Stimulated activated memory B cell treated with anti-CD40 and anti-IgM and Interleukin-4, amounts not matched to agents 10 μg/mL and 1 μg/mL and 100 μg/mL, for 72 hours (primary cell): ENCODE measurements around the gene BTD.
A peak's percentile ranks its signal among the peaks of the same experiment; 100 is the strongest.

ENCODE experiments used
- ATAC-seq: fragments of 150-1000 bp; cut with Tn5 transposase; 2 replicates; pipeline ENCODE4 v1.10.0; 2021
- H3K27ac Mint-ChIP-seq: one replicate; pipeline ENCODE4 v1.8.0; 2022; ENCODE audit warnings: mild to moderate bottlenecking, mixed read lengths
- H3K27me3 Mint-ChIP-seq: one replicate; pipeline ENCODE4 v1.8.0; 2022; ENCODE audit warnings: mixed read lengths
- H3K36me3 Mint-ChIP-seq: one replicate; pipeline ENCODE4 v1.8.0; 2022; ENCODE audit warnings: mixed read lengths
- H3K4me1 Mint-ChIP-seq: one replicate; pipeline ENCODE4 v1.8.0; 2022; ENCODE audit warnings: mixed read lengths
- H3K4me3 Mint-ChIP-seq: one replicate; pipeline ENCODE4 v1.8.0; 2022; ENCODE audit warnings: mild to moderate bottlenecking, moderate library complexity, mixed read lengths
- H3K9me3 Mint-ChIP-seq: one replicate; pipeline ENCODE4 v1.8.0; 2022; ENCODE audit warnings: mixed read lengths

The BTD gene, protein sequence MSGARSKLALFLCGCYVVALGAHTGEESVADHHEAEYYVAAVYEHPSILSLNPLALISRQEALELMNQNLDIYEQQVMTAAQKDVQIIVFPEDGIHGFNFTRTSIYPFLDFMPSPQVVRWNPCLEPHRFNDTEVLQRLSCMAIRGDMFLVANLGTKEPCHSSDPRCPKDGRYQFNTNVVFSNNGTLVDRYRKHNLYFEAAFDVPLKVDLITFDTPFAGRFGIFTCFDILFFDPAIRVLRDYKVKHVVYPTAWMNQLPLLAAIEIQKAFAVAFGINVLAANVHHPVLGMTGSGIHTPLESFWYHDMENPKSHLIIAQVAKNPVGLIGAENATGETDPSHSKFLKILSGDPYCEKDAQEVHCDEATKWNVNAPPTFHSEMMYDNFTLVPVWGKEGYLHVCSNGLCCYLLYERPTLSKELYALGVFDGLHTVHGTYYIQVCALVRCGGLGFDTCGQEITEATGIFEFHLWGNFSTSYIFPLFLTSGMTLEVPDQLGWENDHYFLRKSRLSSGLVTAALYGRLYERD

DNA sequence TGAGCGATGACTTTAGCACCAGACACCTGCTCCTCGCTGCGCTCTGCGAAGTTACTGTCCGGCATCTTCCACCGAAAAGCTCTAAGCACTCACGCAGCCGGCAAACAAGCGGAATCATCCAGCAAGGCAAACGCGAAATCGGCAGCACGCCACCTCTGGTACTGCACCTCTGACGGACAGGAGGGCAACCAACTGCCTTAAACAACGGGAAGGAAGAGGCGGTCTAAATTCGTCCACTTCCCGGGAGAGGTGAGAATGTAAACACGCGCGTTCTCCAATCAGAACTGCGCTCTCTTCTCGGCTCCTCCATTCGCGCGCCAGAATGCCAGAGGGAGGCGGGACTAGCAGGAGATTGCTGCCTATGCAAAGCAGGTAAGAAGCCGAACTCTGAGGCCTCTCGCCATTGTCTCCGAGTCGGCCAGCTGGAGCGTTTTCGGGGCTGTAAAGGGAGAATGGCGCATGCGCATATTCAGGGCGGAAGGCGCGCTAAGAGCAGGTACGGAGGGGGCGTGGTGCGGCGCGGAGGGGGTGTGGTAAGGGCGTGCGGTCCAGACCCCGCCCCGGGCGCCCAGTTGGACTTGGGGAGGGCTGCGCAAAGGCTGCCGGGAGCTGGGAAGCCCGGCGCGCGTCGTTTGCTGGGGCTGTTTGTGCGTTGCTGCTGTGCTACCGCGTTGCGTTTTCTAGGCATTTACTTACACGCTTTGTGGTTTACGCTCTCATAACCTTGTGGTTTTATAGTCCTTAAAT, at the start of gene BTD, which contains the start of gene HACL1:
BTD (plus strand) TSS at position 347 of the 747 bp plus-strand sequence. CDS start 33,695 bp downstream, outside the sequence.
HACL1 (minus strand) TSS at position 171 of the 747 bp plus-strand sequence; CDS start at position 65, 106 bp downstream.
- ATAC-seq: peak; percentile 97
- Mint-ChIP-seq H3K4me1 (peaks cover 45% of the 10 kb centered on the region), H3K4me3 (peak within 1 kb of the TSS; percentile 97), H3K27me3 (no peaks in the 10 kb centered on the region), H3K9me3 (no peaks in the 10 kb centered on the region), H3K27ac (peak within 1 kb of the TSS; percentile 95), H3K36me3 (peaks cover 49% of the 10 kb centered on the region)

DNA sequence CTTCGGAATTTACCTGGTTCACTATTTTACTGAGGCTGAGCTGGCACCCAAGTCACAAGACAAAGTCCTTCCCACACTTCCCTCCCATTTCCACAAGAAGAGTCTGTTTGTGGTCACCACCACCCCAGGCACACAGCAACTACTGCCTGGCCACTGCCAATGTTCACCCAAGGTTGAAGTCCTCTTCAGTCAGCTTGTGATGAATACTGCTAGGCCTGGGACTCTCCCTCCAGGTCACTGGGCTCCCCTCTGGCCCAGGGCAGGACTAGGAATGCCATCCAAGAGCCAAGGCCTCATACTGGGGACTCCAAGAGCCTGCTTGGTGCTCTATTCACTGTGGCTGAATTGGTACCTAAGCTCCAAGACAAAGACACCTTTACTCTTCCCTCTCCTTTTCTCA, 49.6 kb upstream of the BTD start:
- H3K9me3 Mint-ChIP-seq: peaks cover 1% of the 10 kb centered on the region
- no peak for ATAC-seq
- H3K27ac Mint-ChIP-seq: no peak overlapping the region
- H3K4me3 Mint-ChIP-seq: no peak overlapping the region
- H3K36me3 Mint-ChIP-seq: peaks cover 36% of the 10 kb centered on the region
- H3K27me3 Mint-ChIP-seq: no peaks in the 10 kb centered on the region
- peaks cover 11% of the 10 kb centered on the region for H3K4me1 Mint-ChIP-seq

DNA sequence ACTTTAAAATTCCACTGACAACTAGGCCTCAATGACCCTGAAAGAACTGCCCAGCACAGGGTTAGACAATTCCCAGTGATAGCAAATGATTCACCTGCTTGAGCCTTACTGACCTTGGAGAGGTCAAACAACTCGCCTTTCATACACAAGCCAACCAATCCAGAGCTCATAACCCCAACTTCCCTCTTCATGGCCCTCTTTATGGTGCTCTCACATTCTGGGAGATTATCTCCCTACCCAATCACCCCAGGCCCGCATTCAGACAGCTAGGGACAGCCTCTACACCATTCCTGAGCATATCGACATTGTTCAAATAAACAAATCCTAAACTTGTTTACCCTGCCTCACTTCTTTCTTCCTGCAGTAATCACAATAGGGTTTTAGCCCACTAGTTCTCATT, 47.8 kb upstream of the BTD start:
- H3K4me1 Mint-ChIP-seq: peaks cover 18% of the 10 kb centered on the region
- H3K4me3 Mint-ChIP-seq: no peak overlapping the region
- no peak overlapping the region for H3K27ac Mint-ChIP-seq
- peaks cover 26% of the 10 kb centered on the region for H3K36me3 Mint-ChIP-seq
- H3K9me3 Mint-ChIP-seq: no peaks in the 10 kb centered on the region
- H3K27me3 Mint-ChIP-seq: no peaks in the 10 kb centered on the region
- ATAC-seq: no peak

- H3K36me3 Mint-ChIP-seq: peaks cover 21% of the 10 kb centered on the region
- H3K9me3 Mint-ChIP-seq: no peaks in the 10 kb centered on the region
- peaks cover 18% of the 10 kb centered on the region for H3K4me1 Mint-ChIP-seq
- H3K27ac Mint-ChIP-seq: peak overlapping the region; percentile 82
- ATAC-seq: peak; percentile 96
- H3K4me3 Mint-ChIP-seq: peak overlapping the region; percentile 58
- no peaks in the 10 kb centered on the region for H3K27me3 Mint-ChIP-seq
Measured at GRCh38 chr3:15556512-15556911, 45.0 kb upstream of the BTD start.

GRCh38 chr3:15557511-15557946, 44.0 kb upstream of the BTD start:
- Mint-ChIP-seq H3K27ac (no peak overlapping the region), H3K27me3 (no peaks in the 10 kb centered on the region), H3K36me3 (peaks cover 13% of the 10 kb centered on the region), H3K4me3 (no peak overlapping the region), H3K9me3 (no peaks in the 10 kb centered on the region), H3K4me1 (peaks cover 18% of the 10 kb centered on the region)
- ATAC-seq: peak; percentile 67

GRCh38 chr3:15558581-15558980, 43.0 kb upstream of the BTD start:
- no peak overlapping the region for H3K27ac Mint-ChIP-seq
- no peak for ATAC-seq
- H3K36me3 Mint-ChIP-seq: peaks cover 21% of the 10 kb centered on the region
- H3K4me1 Mint-ChIP-seq: peaks cover 18% of the 10 kb centered on the region
- no peaks in the 10 kb centered on the region for H3K9me3 Mint-ChIP-seq
- H3K4me3 Mint-ChIP-seq: no peak overlapping the region
- no peaks in the 10 kb centered on the region for H3K27me3 Mint-ChIP-seq

DNA sequence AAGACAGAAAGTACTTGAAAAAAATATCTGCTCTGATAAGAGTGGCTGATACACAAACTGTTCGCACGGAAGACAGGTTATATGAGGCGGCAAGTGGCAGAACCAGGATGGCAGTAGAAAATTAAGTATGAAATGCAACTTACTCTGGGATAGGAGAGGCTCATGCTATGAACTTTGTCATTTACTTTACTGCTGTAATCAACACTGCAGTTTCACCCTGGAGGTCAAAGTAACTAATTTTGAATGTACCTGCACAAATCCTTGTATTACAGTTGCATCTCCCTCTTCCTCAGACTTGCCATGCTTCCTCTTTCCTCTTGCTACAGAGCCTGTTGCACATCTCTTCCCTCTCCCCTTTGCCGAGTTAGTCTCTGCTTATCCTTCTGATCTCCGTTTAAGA, 39.0 kb upstream of the BTD start:
- ATAC-seq: no peak
- Mint-ChIP-seq H3K27ac (no peak overlapping the region), H3K36me3 (peaks cover 31% of the 10 kb centered on the region), H3K4me3 (no peak overlapping the region), H3K27me3 (no peaks in the 10 kb centered on the region), H3K9me3 (no peaks in the 10 kb centered on the region), H3K4me1 (peaks cover 4% of the 10 kb centered on the region)

DNA sequence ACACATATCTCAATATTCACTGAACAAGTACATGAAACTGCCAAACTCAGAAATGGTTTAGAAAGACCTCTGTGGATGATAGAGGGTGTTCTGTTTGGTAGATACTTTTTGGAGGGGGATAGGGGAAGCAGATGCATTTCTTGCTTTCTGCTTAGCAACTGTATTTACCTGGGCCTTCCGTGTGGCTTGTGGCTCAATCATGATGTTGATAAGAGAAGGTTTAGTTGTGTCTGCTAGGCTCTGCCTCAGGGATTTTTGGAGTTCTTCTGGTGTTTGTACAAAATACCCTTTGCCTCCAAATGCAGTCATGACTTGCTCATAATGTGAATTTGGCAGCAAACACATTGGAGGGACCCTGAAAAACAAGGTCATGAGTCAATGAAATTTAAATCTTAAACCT, 38.4 kb upstream of the BTD start:
- Mint-ChIP-seq H3K4me3 (no peak overlapping the region), H3K9me3 (no peaks in the 10 kb centered on the region), H3K27me3 (no peaks in the 10 kb centered on the region), H3K27ac (no peak overlapping the region), H3K4me1 (no peaks in the 10 kb centered on the region), H3K36me3 (peaks cover 37% of the 10 kb centered on the region)
- no peak for ATAC-seq

- Mint-ChIP-seq H3K9me3 (no peaks in the 10 kb centered on the region), H3K36me3 (peaks cover 35% of the 10 kb centered on the region), H3K27ac (no peak overlapping the region), H3K27me3 (no peaks in the 10 kb centered on the region), H3K4me3 (no peak overlapping the region), H3K4me1 (peaks cover 8% of the 10 kb centered on the region)
- no peak for ATAC-seq
Measured at GRCh38 chr3:15572138-15572537, 29.4 kb upstream of the BTD start.

DNA sequence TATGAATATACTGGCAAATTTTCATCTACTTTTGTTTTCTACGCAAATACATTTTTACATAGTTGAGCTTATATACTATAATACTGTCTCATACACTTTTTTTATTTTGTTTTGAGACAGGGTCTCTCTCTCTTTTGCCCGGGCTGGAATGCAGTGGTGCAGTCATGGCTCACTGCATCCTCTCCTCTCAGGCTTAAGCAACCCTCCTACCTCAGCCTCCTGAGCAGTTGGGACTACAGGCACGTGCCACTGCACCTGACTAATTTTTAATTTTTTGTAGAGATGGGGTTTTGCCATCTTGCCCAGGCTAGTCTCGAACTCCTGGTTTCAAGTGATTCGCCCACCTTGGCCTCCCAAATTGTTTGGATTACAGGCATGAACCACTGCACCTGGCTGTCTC, 26.1 kb upstream of the BTD start:
- H3K27ac Mint-ChIP-seq: no peak overlapping the region
- peaks cover 38% of the 10 kb centered on the region for H3K36me3 Mint-ChIP-seq
- no peaks in the 10 kb centered on the region for H3K9me3 Mint-ChIP-seq
- peaks cover 8% of the 10 kb centered on the region for H3K4me1 Mint-ChIP-seq
- H3K27me3 Mint-ChIP-seq: no peaks in the 10 kb centered on the region
- ATAC-seq: no peak
- H3K4me3 Mint-ChIP-seq: no peak overlapping the region

- Mint-ChIP-seq H3K4me3 (no peak overlapping the region), H3K4me1 (peaks cover 8% of the 10 kb centered on the region), H3K9me3 (no peaks in the 10 kb centered on the region), H3K36me3 (peaks cover 36% of the 10 kb centered on the region), H3K27me3 (no peaks in the 10 kb centered on the region), H3K27ac (peak overlapping the region; percentile 48)
- no peak for ATAC-seq
Measured at GRCh38 chr3:15576475-15576874, 25.1 kb upstream of the BTD start.

DNA sequence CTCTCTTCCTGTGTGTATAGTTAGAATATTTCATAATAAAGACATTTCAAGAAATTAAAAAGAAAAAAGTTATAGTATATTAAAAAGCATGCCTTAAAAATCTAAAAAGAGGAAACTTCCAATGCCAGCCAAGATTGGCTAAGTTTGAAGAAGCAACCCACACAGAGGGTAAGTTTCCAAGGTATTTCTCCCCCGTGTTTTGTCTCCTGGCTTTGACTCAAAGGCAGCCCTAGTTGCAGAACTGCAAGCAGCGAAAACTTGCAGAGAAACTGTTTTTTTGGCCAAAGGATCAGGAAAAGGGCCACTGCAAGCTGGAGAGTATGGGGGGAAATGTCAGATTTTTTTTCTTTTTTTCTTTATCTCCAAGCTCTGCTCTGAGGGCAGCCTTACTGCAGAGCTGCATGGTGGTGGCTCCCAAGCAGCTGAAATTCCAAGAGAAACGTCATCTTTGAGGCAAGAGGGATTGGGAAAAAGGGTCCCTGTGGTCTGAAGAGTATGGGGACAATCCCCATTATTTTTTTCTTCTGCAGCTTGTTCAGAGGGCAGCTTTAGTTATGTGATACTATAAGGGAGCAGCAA, 23.2 kb upstream of the BTD start:
- H3K4me1 Mint-ChIP-seq: peaks cover 8% of the 10 kb centered on the region
- no peaks in the 10 kb centered on the region for H3K27me3 Mint-ChIP-seq
- no peaks in the 10 kb centered on the region for H3K9me3 Mint-ChIP-seq
- H3K36me3 Mint-ChIP-seq: peaks cover 39% of the 10 kb centered on the region
- H3K4me3 Mint-ChIP-seq: no peak overlapping the region
- ATAC-seq: no peak
- H3K27ac Mint-ChIP-seq: no peak overlapping the region

- H3K27ac Mint-ChIP-seq: no peak overlapping the region
- H3K36me3 Mint-ChIP-seq: peaks cover 39% of the 10 kb centered on the region
- no peak for ATAC-seq
- H3K4me1 Mint-ChIP-seq: peaks cover 8% of the 10 kb centered on the region
- no peaks in the 10 kb centered on the region for H3K27me3 Mint-ChIP-seq
- H3K9me3 Mint-ChIP-seq: no peaks in the 10 kb centered on the region
- H3K4me3 Mint-ChIP-seq: no peak overlapping the region
Measured at GRCh38 chr3:15579051-15579450, 22.5 kb upstream of the BTD start.

DNA sequence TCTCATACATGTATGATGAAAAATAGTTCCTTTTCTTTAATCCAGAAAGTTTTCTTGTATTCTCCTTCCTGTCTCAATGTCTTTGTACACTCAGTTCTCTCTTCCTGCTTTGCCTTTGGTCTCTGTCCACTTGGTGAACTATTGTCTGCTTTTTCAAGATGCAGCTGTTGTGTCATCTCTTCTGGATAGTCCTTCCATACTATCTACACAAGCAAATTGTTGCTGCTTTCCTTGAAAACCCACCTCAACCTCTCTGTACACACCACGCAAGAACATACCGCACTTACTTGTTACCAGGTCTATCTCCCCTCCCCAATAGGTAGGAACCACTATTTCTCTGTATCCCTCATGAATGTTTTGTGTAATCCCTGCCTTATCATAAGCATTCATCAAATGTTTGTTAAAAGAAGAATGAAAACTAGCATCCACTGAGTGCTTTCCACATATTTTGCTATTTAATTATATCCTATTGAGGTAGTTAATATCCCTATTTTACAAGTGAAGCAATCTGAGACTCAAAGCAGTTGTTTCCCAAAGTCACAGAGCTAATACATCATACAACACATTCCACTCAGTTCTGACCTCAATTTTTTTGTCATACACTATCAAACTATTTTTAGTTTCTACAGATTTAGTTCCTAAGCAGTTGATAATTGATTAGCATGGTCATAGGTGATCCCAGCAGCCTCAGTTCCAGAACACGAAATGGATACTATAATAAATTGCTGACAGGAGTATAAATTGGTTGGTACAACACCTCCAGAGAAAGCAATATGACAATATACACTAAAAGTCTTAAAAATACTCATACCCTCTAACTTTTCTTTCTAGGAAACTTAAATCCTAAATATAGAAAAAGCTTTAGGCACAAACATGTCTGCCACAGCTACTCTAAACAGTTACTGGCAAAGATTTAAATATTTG, 19.8 kb upstream of the BTD start:
- Mint-ChIP-seq H3K9me3 (no peaks in the 10 kb centered on the region), H3K4me1 (peaks cover 2% of the 10 kb centered on the region), H3K27me3 (no peaks in the 10 kb centered on the region), H3K36me3 (peaks cover 38% of the 10 kb centered on the region), H3K4me3 (no peak overlapping the region), H3K27ac (no peak overlapping the region)
- ATAC-seq: no peak
